ENCODE data around the gene CHI3L2.
"Not testable (repeated sequence)": the region's sequence is repeated elsewhere in the genome, so short reads cannot be mapped to it uniquely, and the experiment has no call there.

Gene CHI3L2

GRCh38 chr1:111202366-111202706, 25.2 kb upstream of the CHI3L2 start:
- no peak for DNase-seq (ENCODE audit: low spot score)

GRCh38 chr1:111202707-111203623, 24.5 kb upstream of the CHI3L2 start:
- DNase-seq (ENCODE audit: low spot score) = no peak

DNA sequence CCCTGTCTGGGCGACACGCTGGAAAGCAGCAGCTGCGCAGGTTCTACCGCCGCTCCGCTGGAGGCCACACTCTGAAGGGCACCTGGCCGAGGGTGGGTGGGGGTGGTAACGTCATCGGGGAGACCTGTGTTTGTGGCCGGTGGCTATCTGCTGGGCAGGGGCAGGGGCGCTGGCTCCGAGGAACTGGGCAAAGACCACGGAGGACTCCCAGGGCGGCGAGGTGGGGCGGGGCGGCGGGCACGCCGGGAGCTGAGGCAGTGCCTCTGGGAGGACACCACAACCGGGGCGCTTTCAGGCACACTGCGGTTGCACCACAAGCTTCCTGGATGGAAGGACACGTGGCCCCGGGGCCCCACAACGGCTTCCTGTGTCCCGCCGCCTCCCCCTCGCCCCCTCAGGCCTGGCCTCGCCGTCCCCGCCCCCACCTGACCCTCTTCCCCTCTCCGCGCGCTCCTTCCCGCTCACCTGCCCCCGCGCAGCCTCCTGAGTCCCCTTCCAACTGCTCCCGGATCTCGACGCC, 23.8 kb upstream of the CHI3L2 start:
- DNase-seq (ENCODE audit: low spot score) = peak; percentile 92

DNA sequence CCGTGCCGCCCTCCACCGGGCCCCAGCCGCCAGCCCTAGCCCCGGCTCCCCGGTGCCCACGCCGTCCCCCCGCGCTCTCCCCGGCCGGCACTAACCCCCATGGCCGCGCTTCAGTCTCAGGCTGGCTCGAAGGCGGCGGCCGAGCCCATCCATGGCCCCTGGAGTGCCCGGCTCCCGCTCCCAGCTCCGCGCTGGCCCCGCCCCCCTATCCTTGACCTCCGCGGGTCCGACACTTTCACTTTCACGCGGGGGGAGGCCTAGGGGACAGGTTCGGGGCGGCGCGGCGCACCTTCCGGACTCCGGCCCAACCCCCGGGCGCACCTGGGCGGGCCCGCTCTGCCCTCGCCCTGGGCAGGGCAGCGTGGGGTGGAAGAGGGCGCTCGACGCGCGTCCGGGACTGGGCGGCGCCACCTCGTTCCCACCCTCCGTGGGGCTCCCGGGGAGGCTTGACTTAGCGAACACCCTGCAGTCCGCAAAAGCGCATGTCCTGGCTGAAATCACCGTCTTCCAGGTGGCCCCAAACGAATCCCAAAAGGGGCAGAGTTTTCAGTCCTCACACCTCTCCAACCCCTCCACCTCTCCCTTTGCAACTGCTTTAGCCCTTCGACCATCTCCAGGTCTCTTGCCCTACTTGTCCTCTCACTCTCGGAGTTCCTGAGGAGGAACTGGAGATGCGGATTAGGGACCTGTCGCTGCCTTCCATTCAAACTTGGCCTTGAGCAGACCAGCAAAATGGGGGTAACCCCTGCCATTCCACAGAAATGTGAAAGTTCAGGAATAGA, 23.1 kb upstream of the CHI3L2 start:
- DNase-seq (ENCODE audit: low spot score) = peak; percentile 77

DNA sequence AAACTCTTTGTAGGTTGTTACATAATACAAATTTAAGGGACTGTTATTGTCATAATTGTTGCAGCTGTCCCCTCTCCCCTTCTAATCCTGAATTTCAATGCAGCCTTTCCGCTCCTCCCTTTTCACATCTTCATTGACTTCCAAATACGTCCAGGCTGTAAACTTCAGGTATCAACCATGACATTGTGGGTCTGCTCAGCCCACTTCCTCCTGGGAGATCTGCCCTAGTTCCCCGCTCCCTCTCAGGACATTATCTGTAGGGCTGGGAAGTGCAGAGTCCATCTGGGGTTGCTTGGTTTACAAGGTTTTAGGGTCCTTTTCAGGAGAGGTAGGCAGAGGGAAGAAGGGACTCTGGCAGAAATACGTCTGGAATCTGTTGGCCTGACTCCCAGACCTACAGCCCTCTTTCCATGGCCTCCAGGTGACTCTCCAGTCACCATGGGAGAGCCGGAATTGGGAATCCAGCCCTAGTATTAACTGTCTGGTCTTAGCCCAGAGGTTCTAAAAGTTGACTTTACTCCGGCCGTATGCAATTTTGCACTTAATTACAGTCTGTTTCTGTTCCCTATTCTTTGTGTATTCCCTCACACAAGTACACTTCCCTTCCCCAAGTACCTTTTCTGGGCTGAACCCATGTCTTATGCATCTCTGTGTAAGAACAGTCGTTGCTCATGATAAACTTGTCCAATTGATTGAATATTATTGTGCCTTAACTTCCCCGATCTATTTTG, 22.4 kb upstream of the CHI3L2 start:
- no peak for DNase-seq (ENCODE audit: low spot score)

GRCh38 chr1:111205714-111206050, 21.8 kb upstream of the CHI3L2 start:
- no peak for DNase-seq (ENCODE audit: low spot score)

DNA sequence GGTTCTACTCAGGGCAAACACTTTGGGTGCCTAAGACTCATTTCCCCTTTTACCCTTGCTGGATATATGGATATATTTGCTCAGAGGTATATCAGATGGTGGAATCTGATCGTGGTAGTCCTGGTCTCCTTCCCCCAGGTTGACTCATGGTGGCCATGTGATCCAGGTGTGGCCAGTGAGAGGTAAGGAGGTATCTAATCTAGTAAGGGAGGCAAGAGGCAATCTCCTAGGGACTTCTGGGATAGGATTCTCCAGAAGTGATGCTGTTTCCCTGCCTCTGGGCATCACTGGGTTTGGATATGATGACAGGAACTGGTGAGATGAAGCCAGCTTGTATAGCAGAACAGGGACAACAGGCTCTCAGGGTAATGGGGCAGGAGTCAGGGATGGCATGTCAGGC, 18.6 kb upstream of the CHI3L2 start:
- DNase-seq (ENCODE audit: low spot score) = no peak

DNA sequence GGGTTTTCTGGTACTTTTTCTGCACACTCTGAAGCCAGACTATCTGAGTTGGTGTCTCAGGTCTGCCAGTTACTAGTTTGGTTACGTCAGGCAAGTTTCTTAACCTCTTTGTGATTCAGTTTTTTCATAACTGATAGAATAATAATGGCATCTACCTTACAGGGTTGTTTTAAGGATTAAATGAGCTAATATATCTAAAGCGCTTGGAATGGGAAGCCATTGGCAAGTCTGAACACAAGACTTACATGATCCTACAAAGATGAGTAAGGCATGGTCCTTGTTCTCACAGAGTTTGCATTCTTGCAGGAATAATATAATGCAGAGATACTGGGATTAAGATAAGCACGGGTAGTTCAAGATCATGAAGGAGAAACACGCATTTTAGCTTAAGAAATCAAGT, 17.9 kb upstream of the CHI3L2 start:
- no peak for DNase-seq (ENCODE audit: low spot score)

GRCh38 chr1:111211921-111212320, 15.6 kb upstream of the CHI3L2 start:
- no peak for DNase-seq (ENCODE audit: low spot score)

- DNase-seq (ENCODE audit: low spot score) = no peak
These were observed 14.7 kb upstream of the CHI3L2 start for GRCh38 chr1:111212634-111213335.

DNA sequence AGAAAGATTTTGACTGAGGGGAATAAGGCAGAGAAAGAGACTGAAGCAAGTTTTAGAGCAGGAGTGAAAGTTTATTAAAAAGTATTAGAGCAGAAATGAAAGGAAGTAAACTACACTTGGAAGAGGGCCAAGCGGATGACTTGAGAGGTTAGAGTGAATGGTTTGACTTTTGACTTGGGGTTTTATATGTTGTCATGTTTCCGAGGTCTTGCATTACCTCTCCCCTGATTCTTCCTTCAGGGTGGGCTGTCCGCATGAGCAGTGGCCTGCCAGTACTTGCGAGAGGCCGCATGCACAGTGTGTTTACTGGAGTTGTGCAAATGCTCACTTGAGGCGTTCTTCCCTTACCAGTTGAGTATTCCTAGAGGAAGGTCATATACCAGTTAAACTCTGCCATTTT, 14.1 kb upstream of the CHI3L2 start:
- peak; percentile 57 for DNase-seq (ENCODE audit: low spot score)

GRCh38 chr1:111214074-111214801, 13.3 kb upstream of the CHI3L2 start:
- DNase-seq (ENCODE audit: low spot score) = no peak

DNA sequence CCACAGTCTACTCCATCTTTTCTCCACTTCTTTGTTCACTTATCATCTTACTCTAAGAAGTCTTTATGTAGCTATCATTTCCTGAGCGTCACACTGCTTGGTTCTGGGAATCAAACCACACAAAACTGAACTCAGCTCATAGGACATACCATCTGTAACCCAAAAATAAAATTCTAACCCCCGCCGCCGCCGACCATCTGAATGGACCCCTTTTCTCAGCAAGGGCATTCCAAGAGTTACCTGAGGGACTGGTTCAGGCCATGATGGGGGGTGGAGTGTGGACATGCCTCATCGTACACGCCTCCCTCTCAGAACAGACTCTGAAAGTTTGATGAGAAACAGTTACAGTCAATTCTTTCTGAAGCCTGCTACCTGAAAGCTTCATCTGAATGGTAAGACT, 12.6 kb upstream of the CHI3L2 start:
- DNase-seq (ENCODE audit: low spot score) = peak; percentile 39

DNA sequence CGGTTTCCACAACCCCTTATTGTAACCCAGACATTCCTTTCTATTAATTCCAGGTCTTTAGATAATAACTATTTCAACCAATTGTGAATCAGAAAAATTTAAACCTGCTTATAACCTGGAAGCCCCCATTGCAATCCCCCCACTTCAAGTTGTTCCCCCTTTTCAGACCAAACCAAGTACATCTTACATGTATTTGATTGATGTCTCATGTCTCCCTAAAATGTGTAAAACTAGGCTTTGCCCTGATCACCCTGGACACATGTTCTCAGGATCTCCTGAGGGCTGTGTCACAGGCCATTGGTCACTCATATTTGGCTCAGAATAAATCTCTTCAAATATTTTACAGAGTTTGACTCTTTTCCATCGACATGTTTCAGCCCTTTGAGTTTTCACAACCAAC, 12.2 kb upstream of the CHI3L2 start:
- DNase-seq (ENCODE audit: low spot score) = not testable (repeated sequence)

DNA sequence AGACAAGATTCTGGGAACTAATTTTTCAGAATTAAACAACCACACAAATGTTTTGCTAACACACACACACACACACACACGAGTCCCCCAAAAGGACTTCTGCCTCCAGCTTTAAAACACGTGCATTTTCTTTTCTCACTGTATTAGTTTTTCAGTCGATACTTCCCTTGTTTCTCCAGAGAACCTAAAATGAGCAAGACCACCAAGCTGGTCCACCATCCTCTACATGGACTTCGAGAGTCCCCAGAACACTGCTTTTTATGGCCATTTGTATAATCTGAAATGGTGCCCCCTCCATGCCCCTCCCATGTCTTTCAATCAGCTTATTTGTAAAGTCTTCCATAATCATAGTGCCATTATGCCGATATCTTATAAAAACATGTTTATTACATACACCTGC, 10.8 kb upstream of the CHI3L2 start:
- no peak for DNase-seq (ENCODE audit: low spot score)

DNA sequence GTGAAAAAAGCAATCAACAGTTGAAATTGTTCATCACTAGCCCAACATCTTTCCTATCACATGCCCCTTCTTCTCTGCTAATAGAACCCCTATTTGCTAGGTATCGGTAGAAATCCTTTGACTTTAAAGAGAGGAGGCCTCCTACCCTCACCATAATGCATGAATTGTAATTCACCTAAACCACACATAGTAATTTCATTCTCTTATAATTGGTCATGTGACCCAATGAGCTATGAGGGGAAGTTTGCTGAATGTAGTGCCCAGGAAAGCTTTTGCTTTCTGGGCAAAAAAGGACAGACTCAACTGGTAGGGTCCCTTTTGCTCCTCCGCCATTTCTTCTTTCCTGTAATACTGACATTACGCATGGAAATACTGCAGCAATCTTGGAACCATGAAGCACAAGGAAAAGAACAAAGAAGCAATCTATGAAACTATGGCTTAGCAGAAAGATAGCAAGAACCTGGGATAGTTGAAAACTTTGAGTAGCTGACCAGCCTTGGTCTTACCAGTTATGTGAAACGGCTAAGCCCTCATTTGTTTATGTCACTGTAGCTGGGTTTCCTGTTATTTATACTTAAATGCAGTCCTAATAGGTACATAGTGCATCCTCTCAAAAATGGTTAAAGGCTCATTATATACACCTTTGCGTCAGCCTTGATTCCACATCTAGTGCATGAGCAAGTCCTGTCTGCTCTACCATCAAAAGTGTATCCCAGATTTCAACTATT, 10.2 kb upstream of the CHI3L2 start:
- DNase-seq (ENCODE audit: low spot score) = no peak

DNA sequence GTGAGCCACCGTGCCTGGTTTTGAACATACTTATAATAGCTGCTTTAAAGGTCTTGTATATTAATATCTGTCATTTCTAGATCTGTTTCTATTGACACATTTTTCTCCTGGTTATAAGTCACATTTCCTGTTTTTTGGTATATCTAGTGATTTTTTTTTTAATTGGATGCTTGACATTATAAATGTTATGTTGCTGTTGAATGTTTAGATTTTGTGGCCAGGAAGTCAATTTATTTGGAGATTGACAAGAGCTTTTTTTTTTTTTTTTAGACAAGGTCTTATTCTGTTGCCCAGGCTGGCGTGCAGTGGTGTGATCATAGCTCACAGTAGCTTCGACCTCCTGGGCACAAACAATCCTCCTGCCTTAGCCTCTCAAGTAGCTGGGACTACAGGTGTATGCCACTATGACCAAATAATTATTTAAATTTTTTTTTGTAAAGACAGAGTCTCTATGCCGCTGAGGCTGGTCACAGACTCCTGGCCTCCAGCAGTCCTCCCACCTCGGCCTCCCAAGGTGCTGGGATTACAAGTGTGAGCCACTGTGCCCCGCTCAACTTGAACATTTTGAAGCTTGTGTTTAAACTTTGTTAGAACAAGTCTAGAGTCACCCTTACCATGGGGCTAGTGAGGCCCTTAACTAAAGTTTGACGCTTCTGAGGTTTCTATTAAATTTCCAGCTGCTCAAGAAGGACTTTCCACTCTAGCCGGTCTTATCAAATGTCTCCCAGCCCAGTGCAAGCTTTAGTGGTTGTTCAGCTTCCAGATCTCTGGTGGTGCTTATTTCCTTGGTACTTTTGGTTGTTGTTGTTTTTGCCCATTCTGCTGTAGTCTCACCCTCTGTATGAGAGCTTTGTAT, 8.6 kb upstream of the CHI3L2 start:
- DNase-seq (ENCODE audit: low spot score) = no peak

GRCh38 chr1:111219557-111220286, 7.8 kb upstream of the CHI3L2 start:
- DNase-seq (ENCODE audit: low spot score) = peak; percentile 34

Data from CD4-positive, alpha-beta T cell treated with Interleukin-6 at 100 ng/mL for 8 hours (primary cell).